ENCODE data around the gene PHOX2A. TPM values are rescaled to one million over a fixed set of nuclear protein-coding genes. Genes with fewer than 3 reads are reported as not detected.

PHOX2A gene
- total RNA-seq, 3 donors from 2014 or later (not counting 1 experiment from before 2014, with no cell fraction given), result not detected

DNA sequence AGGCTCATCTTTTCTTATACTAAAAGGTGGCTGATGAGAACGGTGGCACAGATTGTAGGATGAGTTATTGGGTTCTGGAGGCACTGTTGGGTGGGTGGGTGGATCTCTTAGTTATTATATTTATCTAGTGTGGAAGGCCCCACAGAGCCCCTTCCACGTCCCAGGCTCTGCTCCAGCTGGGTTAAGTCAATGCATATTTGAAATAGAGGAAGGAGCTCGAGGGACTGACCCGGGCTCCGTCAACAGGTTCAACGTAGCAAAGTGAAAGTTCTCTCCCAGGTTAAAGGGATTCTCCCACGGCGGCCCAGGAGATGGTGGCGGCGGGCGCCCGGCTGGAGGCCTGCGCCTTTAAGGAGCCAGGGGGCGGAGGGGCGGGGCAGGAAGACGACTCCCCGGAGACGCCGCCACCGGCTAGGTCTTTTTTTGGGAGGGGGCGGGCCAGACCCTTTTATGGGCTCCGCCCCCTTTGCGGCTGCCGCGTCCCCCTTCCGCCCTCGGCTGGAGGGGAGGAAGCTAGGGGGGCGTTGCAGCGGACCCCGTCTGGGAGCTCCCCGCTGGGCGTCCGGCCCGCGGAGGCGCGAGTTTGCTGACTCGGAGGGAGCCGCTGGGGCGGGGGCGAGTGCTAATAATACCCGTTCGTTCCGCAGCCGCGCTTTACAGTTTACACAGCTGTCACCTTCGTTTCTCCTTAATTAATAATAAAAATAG is 20.9 kb downstream of the PHOX2A start:
- peaks cover 54% of the 10 kb centered on the region for H3K4me1 ChIP-seq (ENCODE audit: control insufficient read depth, insufficient read depth, low read length)
- H3K27ac ChIP-seq (ENCODE audit: low read length), result peak overlapping the region; percentile 76
- peak overlapping the region; percentile 92 for H3K4me3 ChIP-seq (ENCODE audit: low read length)
- peaks cover 20 to 54% of the 10 kb centered on the region in 2 donors for H3K4me1 Mint-ChIP-seq
- peak overlapping the region; percentile 85 to 95 for H3K27ac Mint-ChIP-seq
- no peaks in the 10 kb centered on the region for H3K36me3 ChIP-seq (ENCODE audit: control insufficient read depth, insufficient read depth, low read length)
- under 1% methylated on average over 46 of the region's 47 CpGs for WGBS (ENCODE audit: insufficient coverage)
- H3K9me3 Mint-ChIP-seq, result no peaks in the 10 kb centered on the region
- TF ChIP-seq CTCF (IDR thresholded peaks at IDR 0.05), result no peak
- no peaks in the 10 kb centered on the region for H3K27me3 ChIP-seq (ENCODE audit: control insufficient read depth, insufficient read depth, low read length)
- peak overlapping the region; percentile 88 for H3K4me3 Mint-ChIP-seq
- DNase-seq (peak; percentile 84 to 95), ATAC-seq (peak; percentile 68 to 87 (median 76))
- H3K9me3 ChIP-seq (ENCODE audit: control insufficient read depth, insufficient read depth, low read length), result no peaks in the 10 kb centered on the region
- no peaks in the 10 kb centered on the region for H3K27me3 Mint-ChIP-seq (ENCODE audit: low read depth in 2 of 2)
- intact Hi-C loops (cut with micrococcal nuclease), result loop anchor here (5.0 kb wide), 1 partner anchor 589 kb away; the partner anchor contains the start of gene ATG16L2
- H3K36me3 Mint-ChIP-seq, result no peaks in the 10 kb centered on the region

DNA sequence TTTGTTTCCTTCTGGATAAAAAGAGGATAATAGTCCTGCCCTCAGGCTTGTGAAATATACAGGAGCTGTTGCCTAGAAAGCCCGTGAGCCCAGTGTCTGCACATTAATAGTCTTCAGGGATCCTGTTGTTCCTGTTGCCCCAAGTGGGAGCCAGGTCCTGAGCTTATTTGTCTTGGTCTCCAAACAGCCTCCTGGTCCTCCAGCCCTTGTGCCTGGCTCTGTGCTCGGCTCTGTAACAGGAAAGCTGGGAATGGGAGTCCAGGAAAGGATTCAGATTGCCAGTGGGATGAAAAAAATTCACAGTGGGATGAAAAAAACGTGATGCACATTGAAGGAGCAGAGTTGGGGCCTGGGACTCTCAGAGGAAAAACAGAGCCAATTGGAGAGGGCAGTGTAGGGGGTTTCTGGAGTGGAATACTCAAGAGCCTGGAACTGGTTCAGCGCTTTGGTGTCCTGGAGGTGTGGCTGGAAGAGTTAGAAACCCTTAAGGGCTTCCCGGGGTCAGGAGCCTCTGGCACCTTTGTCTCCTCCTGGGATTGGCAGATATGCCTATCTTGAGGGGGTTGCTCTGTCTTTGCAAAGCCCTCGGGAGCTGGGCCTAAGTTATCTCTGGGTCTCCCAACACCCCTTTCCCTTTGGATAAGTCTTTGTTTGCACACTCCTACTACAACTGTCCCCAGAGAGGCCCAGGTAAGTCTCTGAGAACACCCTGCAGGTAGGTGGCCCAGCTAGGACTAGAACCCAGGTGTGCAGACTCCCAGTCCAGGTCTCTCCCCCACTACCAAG is 21.7 kb downstream of the PHOX2A start:
- Mint-ChIP-seq H3K36me3 (no peaks in the 10 kb centered on the region), H3K27ac (peak overlapping the region; percentile 85 to 95), H3K9me3 (no peaks in the 10 kb centered on the region), H3K4me3 (peak overlapping the region; percentile 88), H3K27me3 (ENCODE audit: low read depth in 2 of 2) (no peaks in the 10 kb centered on the region), H3K4me1 (peaks cover 26 to 55% of the 10 kb centered on the region in 2 donors)
- no peaks in the 10 kb centered on the region for H3K9me3 ChIP-seq (ENCODE audit: control insufficient read depth, insufficient read depth, low read length)
- DNase-seq, result no peak
- intact Hi-C loops (cut with micrococcal nuclease), result loop anchor here (5.0 kb wide), 1 partner anchor 590 kb away; the partner anchor contains the start of gene ATG16L2
- no peaks in the 10 kb centered on the region for H3K36me3 ChIP-seq (ENCODE audit: control insufficient read depth, insufficient read depth, low read length)
- H3K27me3 ChIP-seq (ENCODE audit: control insufficient read depth, insufficient read depth, low read length), result no peaks in the 10 kb centered on the region
- peak overlapping the region; percentile 92 for H3K4me3 ChIP-seq (ENCODE audit: low read length)
- peaks cover 61% of the 10 kb centered on the region for H3K4me1 ChIP-seq (ENCODE audit: control insufficient read depth, insufficient read depth, low read length)
- TF ChIP-seq CTCF (IDR thresholded peaks at IDR 0.05), result no peak
- ATAC-seq, result no peak
- H3K27ac ChIP-seq (ENCODE audit: low read length), result peak overlapping the region; percentile 76
- WGBS (ENCODE audit: insufficient coverage), result 90% methylated on average over 6 of the region's 6 CpGs

DNA sequence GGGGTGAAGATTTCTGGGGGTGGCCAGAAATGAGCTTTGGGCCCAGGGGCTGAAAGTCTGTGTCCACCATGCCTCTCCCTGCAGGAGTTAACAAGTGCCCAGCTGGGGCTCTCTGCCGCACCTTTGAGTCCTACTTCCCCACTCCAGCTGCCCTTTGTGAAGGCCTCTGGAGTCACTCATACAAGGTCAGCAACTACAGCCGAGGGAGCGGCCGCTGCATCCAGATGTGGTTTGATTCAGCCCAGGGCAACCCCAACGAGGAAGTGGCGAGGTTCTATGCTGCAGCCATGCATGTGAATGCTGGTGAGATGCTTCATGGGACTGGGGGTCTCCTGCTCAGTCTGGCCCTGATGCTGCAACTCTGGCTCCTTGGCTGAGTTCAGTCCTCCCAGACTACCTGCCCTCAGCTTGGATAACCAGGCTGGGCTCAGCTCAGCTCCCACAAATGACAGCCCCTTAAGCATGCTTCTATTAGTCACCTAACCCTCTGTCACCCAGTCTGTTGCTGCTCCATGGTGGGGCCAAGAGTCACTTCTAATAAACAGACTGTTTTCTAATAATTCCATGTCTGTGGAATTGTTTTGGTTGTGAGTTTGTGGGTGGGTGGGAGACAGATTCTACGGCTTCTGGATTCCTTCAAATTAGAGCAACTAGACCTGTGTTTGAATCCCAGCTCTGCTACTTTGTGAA is 22.4 kb downstream of the PHOX2A start:
- H3K4me1 Mint-ChIP-seq, result peaks cover 26 to 53% of the 10 kb centered on the region in 2 donors
- TF ChIP-seq CTCF (IDR thresholded peaks at IDR 0.05), result no peak
- Histone ChIP-seq H3K27ac (ENCODE audit: low read length) (no peak overlapping the region), H3K4me1 (ENCODE audit: control insufficient read depth, insufficient read depth, low read length) (peaks cover 60% of the 10 kb centered on the region), H3K27me3 (ENCODE audit: control insufficient read depth, insufficient read depth, low read length) (no peaks in the 10 kb centered on the region), H3K9me3 (ENCODE audit: control insufficient read depth, insufficient read depth, low read length) (no peaks in the 10 kb centered on the region), H3K36me3 (ENCODE audit: control insufficient read depth, insufficient read depth, low read length) (no peaks in the 10 kb centered on the region), H3K4me3 (ENCODE audit: low read length) (no peak overlapping the region)
- peak overlapping the region in 1 of 2 donors; percentile 44 for H3K27ac Mint-ChIP-seq
- WGBS (ENCODE audit: insufficient coverage), result 29% methylated on average over 7 of the region's 7 CpGs
- DNase-seq, result no peak
- intact Hi-C loops (cut with micrococcal nuclease), result loop anchor here (5.0 kb wide), 1 partner anchor 591 kb away; the partner anchor contains the start of gene ATG16L2
- H3K9me3 Mint-ChIP-seq, result no peaks in the 10 kb centered on the region
- no peak for ATAC-seq
- no peaks in the 10 kb centered on the region for H3K36me3 Mint-ChIP-seq
- no peak overlapping the region for H3K4me3 Mint-ChIP-seq
- H3K27me3 Mint-ChIP-seq (ENCODE audit: low read depth in 2 of 2), result peaks cover 2 to 5% of the 10 kb centered on the region in 2 donors

All from natural killer cell (primary cell).